ENCODE results near the gene CD200R1. TPM values are rescaled to one million over a fixed set of nuclear protein-coding genes. Genes with fewer than 3 reads are reported as not detected.

Gene CD200R1
- total RNA-seq, 1 donor: under 0.01 TPM

- no peak for TF ChIP-seq CTCF (IDR thresholded peaks at IDR 0.05; ENCODE audit: insufficient read depth, low read depth, low read length)
- H3K4me3 ChIP-seq (ENCODE audit: low read depth, low read length): no peak overlapping the region
- no peak for DNase-seq (ENCODE audit: low read depth)
Observed at GRCh38 chr3:112976953-112977352, 2.0 kb upstream of the CD200R1 start.

GRCh38 chr3:112976001-112976400, 1.1 kb upstream of the CD200R1 start:
- TF ChIP-seq CTCF (IDR thresholded peaks at IDR 0.05; ENCODE audit: insufficient read depth, low read depth, low read length): no peak
- DNase-seq (ENCODE audit: low read depth): no peak
- no peak overlapping the region for H3K4me3 ChIP-seq (ENCODE audit: low read depth, low read length)

GRCh38 chr3:112974178-112974517, 755 bp downstream of the CD200R1 start:
- no peak for DNase-seq (ENCODE audit: low read depth)
- TF ChIP-seq CTCF (IDR thresholded peaks at IDR 0.05; ENCODE audit: insufficient read depth, low read depth, low read length): no peak
- H3K4me3 ChIP-seq (ENCODE audit: low read depth, low read length): no peak overlapping the region

GRCh38 chr3:112973325-112974177, 1.4 kb downstream of the CD200R1 start:
- no peak for DNase-seq (ENCODE audit: low read depth)
- TF ChIP-seq CTCF (IDR thresholded peaks at IDR 0.05; ENCODE audit: insufficient read depth, low read depth, low read length): no peak

GRCh38 chr3:112972158-112972557, 2.7 kb downstream of the CD200R1 start:
- TF ChIP-seq CTCF (IDR thresholded peaks at IDR 0.05; ENCODE audit: insufficient read depth, low read depth, low read length): no peak
- no peak for DNase-seq (ENCODE audit: low read depth)

More at GRCh38 chr3:112973325-112974177, 1.4 kb downstream of the CD200R1 start:
- no peak overlapping the region for H3K4me3 ChIP-seq (ENCODE audit: low read depth, low read length)

GRCh38 chr3:112967828-112968227, 7.1 kb downstream of the CD200R1 start:
- TF ChIP-seq CTCF (IDR thresholded peaks at IDR 0.05; ENCODE audit: insufficient read depth, low read depth, low read length): no peak

More at GRCh38 chr3:112972158-112972557, 2.7 kb downstream of the CD200R1 start:
- no peak overlapping the region for H3K4me3 ChIP-seq (ENCODE audit: low read depth, low read length)

More at GRCh38 chr3:112967828-112968227, 7.1 kb downstream of the CD200R1 start:
- DNase-seq (ENCODE audit: low read depth): no peak
- H3K4me3 ChIP-seq (ENCODE audit: low read depth, low read length): no peak overlapping the region
